ENCODE data around the gene SSC5D. TPM values are rescaled to one million over a fixed set of nuclear protein-coding genes. Genes with fewer than 3 reads are reported as not detected.

The SSC5D gene
- total and polyA plus RNA-seq, 10 of the 15 experiments (the other 5 are each of a cell fraction or from before 2014, with no cell fraction given) = 0.03 to 0.13 (median 0.05) TPM; not detected in 4

GRCh38 chr19:55526216-55527196 lies 38.3 kb downstream of the SSC5D start:
- ChIA-PET CTCF (no interaction called here), SMC1A (ENCODE audit: uncharacterized antibody, unreplicated experiment) (no interaction called here), POLR2A (no interaction called here), RAD21 (ENCODE audit: unreplicated experiment) (no interaction called here)
- Histone ChIP-seq H3K36me3 (ENCODE audit: control insufficient read depth in 2 of 2, insufficient read depth in 2 of 2, low read length in 1 of 2) (no peaks in the 10 kb centered on the region), H3K9me3 (replicated peaks; ENCODE audit: control insufficient read depth, insufficient read depth, low read length) (no peaks in the 10 kb centered on the region; the same call in 2 of the 3 replicates), H3K4me3 (no peak overlapping the region), H3K9ac (ENCODE audit: control insufficient read depth, insufficient read depth, low read length) (no peak overlapping the region), H3K27me3 (replicated peaks in 1 of 2; ENCODE audit: control insufficient read depth in 2 of 2, insufficient read depth in 2 of 2, low read length in 1 of 2) (no peaks in the 10 kb centered on the region), H3K79me2 (ENCODE audit: control insufficient read depth, insufficient read depth, low read length) (no peaks in the 10 kb centered on the region), H2AFZ (ENCODE audit: control insufficient read depth, low read depth, low read length) (no peak overlapping the region), H3K27ac (ENCODE audit: control insufficient read depth, insufficient read depth) (no peak overlapping the region), H3K4me2 (ENCODE audit: control insufficient read depth, insufficient read depth) (no peak overlapping the region), H3K4me1 (ENCODE audit: control insufficient read depth, insufficient read depth, low read length) (no peaks in the 10 kb centered on the region), H4K20me1 (ENCODE audit: control insufficient read depth, insufficient read depth) (no peaks in the 10 kb centered on the region)
- in situ Hi-C loops (cut with MboI) = no loop called here
- intact Hi-C loops (cut with micrococcal nuclease; ENCODE audit: unreplicated experiment) = no loop called here
- no peak for DNase-seq (ENCODE audit: low read depth, low spot score)
- WGBS (ENCODE audit: insufficient coverage, insufficient replicate concordance, low lambda C conversion rate, missing lambda C conversion rate) = 63% methylated on average over 33 of the region's 35 CpGs
- ATAC-seq = no peak
- BruUV-seq (replicated peaks) = no TSS peak
- FAIRE-seq = no peak
- TF ChIP-seq ETV6 (conservative IDR thresholded peaks at IDR 0.05 in 1 of 2, IDR thresholded peaks at IDR 0.05 in 1 of 2; ENCODE audit: borderline replicate concordance in 1 of 2, low read depth in 1 of 2) = no peak
- no peak for TF ChIP-seq CHD2 (IDR thresholded peaks at IDR 0.05; ENCODE audit: borderline replicate concordance, low read depth, low read length)
- no peak for TF ChIP-seq USF2 (IDR thresholded peaks at IDR 0.05; ENCODE audit: borderline replicate concordance, low read depth, low read length)
- TF ChIP-seq CTCF (IDR thresholded peaks at IDR 0.05 in 2 of 3, conservative IDR thresholded peaks at IDR 0.05 in 1 of 3; ENCODE audit: control insufficient read depth in 2 of 3, extremely low read depth in 1 of 3, insufficient read depth in 1 of 3, low read depth in 3 of 3, low read length in 3 of 3) = no peak
- peak; percentile 73 for TF ChIP-seq BCL3 (IDR thresholded peaks at IDR 0.05; ENCODE audit: borderline replicate concordance, insufficient read depth, low read depth, low read length, poor library complexity, severe bottlenecking)
- TF ChIP-seq RB1 (IDR thresholded peaks at IDR 0.05; ENCODE audit: borderline replicate concordance) = no peak
- peak; percentile 31 for TF ChIP-seq PBX3 (IDR thresholded peaks at IDR 0.05; ENCODE audit: insufficient replicate concordance, low read depth, low read length)

All from GM12878 (cell line).